ENCODE data around the gene OTOS.

Gene OTOS

DNA sequence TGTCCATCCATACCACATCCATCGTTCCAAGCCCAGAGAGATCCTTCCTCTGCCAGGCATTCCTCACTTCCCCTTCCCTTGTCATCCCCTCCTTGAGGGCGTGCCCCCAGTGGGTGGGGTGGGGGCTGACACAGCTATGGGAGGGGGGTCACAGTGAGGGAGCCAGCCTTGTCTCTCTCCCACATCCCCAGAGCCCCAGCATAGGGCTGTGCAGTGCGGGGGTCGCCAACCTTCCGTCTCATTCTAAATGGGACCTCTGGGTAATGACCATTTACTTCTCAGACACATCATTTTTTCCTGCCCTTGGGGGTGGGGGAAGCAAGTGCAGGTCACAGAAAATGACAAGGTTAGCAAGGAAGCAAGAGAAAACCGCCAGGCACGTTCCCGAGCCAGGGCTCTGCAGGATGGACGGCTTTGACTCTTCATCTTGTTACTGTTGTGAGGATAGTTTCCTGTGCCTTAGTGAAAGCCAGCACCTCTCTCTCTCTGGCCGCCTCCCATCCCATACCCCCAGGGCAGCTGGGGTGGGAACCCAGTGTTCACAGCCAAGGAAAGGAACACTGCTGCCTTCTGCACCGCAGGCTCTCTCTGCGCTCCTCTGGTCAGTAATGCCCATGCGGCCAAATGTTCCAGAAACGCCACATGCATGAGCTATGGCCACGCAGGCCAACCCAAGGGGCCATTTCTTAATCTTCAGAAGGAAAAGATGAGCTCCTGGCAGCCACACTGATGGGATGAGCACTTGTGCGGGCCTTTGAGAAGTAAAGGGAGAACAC lies 22.7 kb upstream of the OTOS start:
- Histone ChIP-seq H3K27ac (no peak overlapping the region), H3K79me2 (no peaks in the 10 kb centered on the region), H2AFZ (no peak overlapping the region), H3K36me3 (ENCODE audit: control insufficient read depth, insufficient read depth, low read length) (no peaks in the 10 kb centered on the region), H3K4me3 (ENCODE audit: low read depth, low read length) (no peak overlapping the region), H3K9me3 (ENCODE audit: control insufficient read depth, low read length) (no peaks in the 10 kb centered on the region), H3K27me3 (ENCODE audit: control insufficient read depth, insufficient read depth, low read length) (no peaks in the 10 kb centered on the region), H3K9ac (no peak overlapping the region), H3K4me1 (no peaks in the 10 kb centered on the region), H3K4me2 (ENCODE audit: low read length) (no peak overlapping the region)
- TF ChIP-seq, protein P1, sequence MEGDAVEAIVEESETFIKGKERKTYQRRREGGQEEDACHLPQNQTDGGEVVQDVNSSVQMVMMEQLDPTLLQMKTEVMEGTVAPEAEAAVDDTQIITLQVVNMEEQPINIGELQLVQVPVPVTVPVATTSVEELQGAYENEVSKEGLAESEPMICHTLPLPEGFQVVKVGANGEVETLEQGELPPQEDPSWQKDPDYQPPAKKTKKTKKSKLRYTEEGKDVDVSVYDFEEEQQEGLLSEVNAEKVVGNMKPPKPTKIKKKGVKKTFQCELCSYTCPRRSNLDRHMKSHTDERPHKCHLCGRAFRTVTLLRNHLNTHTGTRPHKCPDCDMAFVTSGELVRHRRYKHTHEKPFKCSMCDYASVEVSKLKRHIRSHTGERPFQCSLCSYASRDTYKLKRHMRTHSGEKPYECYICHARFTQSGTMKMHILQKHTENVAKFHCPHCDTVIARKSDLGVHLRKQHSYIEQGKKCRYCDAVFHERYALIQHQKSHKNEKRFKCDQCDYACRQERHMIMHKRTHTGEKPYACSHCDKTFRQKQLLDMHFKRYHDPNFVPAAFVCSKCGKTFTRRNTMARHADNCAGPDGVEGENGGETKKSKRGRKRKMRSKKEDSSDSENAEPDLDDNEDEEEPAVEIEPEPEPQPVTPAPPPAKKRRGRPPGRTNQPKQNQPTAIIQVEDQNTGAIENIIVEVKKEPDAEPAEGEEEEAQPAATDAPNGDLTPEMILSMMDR (IDR thresholded peaks at IDR 0.05), result no peak

DNA sequence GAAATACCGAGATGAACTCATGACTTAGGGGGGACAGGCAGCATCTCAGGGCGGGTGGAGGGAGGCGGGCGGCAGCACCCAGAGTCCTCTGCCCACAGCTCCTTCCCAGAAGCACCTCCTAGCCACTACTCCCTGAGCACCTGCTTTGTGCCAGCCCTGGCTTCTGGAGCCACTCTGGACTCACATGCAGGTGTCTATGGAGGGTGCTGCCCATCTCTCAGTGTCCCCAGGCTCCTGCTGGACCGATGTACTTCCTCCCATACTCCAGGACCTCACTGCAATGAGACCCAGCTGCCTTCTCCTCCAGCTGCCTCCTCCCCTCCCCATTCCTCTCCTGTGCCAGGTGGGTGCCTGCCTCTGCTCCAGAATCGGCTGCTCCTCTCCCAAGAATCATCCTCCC lies 22.1 kb upstream of the OTOS start:
- H3K27me3 ChIP-seq (ENCODE audit: control insufficient read depth, insufficient read depth, low read length), result no peaks in the 10 kb centered on the region
- H3K79me2 ChIP-seq, result no peaks in the 10 kb centered on the region
- no peaks in the 10 kb centered on the region for H3K36me3 ChIP-seq (ENCODE audit: control insufficient read depth, insufficient read depth, low read length)
- no peak overlapping the region for H3K9ac ChIP-seq
- H3K4me1 ChIP-seq, result no peaks in the 10 kb centered on the region
- H3K9me3 ChIP-seq (ENCODE audit: control insufficient read depth, low read length), result no peaks in the 10 kb centered on the region
- H3K27ac ChIP-seq, result no peak overlapping the region
- no peak overlapping the region for H2AFZ ChIP-seq
- TF ChIP-seq, protein P1 (IDR thresholded peaks at IDR 0.05), result no peak
- H3K4me3 ChIP-seq (ENCODE audit: low read depth, low read length), result no peak overlapping the region
- H3K4me2 ChIP-seq (ENCODE audit: low read length), result no peak overlapping the region

DNA sequence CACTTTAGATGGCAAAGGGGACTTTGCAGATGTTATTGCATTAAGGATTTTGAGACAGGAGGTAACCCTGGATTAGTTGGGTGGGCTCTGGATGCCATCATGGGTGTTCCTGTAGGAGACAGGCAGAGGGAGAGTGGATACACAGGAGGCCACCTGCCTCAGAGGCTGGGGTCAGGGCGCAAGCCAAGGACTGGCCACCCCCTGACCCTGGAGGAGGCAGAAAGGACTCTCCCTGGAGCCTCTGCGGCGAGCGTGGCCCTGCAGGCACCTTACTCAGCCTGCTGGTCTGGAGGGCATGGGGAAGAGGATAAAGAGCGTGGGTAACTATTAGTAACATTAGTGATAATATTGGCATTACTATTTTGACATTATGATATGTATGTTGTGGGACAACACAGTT lies 21.6 kb upstream of the OTOS start:
- TF ChIP-seq, protein P1 (IDR thresholded peaks at IDR 0.05), result no peak

GRCh38 chr2:240161087-240161750 lies 20.8 kb upstream of the OTOS start:
- H3K4me1 ChIP-seq, result no peaks in the 10 kb centered on the region
- H3K9me3 ChIP-seq (ENCODE audit: control insufficient read depth, low read length), result no peaks in the 10 kb centered on the region
- H3K27ac ChIP-seq, result no peak overlapping the region
- H3K36me3 ChIP-seq (ENCODE audit: control insufficient read depth, insufficient read depth, low read length), result no peaks in the 10 kb centered on the region
- TF ChIP-seq, protein P1 (IDR thresholded peaks at IDR 0.05), result no peak
- H2AFZ ChIP-seq, result no peak overlapping the region
- no peak overlapping the region for H3K9ac ChIP-seq
- no peaks in the 10 kb centered on the region for H3K79me2 ChIP-seq
- no peaks in the 10 kb centered on the region for H3K27me3 ChIP-seq (ENCODE audit: control insufficient read depth, insufficient read depth, low read length)
- no peak overlapping the region for H3K4me3 ChIP-seq (ENCODE audit: low read depth, low read length)
- H3K4me2 ChIP-seq (ENCODE audit: low read length), result no peak overlapping the region

More for the DNA sequence above, 21.6 kb upstream of the OTOS start:
- Histone ChIP-seq H3K27ac (no peak overlapping the region), H3K9me3 (ENCODE audit: control insufficient read depth, low read length) (no peaks in the 10 kb centered on the region), H3K4me3 (ENCODE audit: low read depth, low read length) (no peak overlapping the region), H3K27me3 (ENCODE audit: control insufficient read depth, insufficient read depth, low read length) (no peaks in the 10 kb centered on the region), H2AFZ (no peak overlapping the region), H3K36me3 (ENCODE audit: control insufficient read depth, insufficient read depth, low read length) (no peaks in the 10 kb centered on the region), H3K79me2 (no peaks in the 10 kb centered on the region), H3K4me1 (no peaks in the 10 kb centered on the region), H3K4me2 (ENCODE audit: low read length) (no peak overlapping the region), H3K9ac (no peak overlapping the region)
